ENCODE data around the gene ACKR2. TPM values are rescaled to one million over a fixed set of nuclear protein-coding genes. Genes with fewer than 3 reads are reported as not detected.

Gene ACKR2
- total and polyA plus RNA-seq, 2 experiments from 2014 or later, result 0.35 TPM; not detected in 1

DNA sequence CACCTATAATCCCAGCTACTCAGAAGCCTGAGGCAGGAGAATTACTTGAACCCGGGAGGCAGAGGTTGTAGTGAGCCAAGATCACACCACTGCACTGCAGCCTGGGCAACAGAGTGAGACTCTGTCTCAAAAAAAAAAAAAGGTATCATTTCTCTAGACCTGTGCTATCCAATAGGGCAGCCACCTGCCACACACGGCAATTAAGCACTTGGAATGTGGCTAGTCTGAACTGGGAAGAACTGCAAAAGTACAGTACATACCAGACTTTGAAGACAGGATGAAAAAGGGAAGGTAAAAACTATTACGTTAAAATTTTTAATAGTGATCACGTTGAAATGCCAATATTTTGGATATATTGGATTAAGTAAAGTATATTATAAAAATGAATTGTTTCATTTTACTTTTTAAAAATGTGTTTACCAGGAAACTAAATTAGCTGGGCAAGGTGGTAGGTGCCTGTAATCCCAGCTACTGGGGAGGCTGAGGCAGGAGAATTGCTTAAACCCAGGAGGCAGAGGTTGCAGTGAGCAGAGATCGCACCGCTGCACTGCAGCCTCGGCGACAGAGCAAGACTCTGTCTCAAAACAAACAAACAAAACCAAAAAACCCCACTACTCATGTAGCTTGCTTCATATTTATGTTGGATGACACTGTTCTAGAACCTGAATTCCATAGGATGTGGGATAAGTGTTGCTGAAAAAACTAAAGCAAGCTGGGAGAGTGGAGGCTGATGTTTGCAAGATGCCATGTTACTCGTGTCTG, 64.2 kb downstream of the ACKR2 start (continued):
- no peak for TF ChIP-seq REST (IDR thresholded peaks at IDR 0.05; ENCODE audit: unreplicated experiment)

DNA sequence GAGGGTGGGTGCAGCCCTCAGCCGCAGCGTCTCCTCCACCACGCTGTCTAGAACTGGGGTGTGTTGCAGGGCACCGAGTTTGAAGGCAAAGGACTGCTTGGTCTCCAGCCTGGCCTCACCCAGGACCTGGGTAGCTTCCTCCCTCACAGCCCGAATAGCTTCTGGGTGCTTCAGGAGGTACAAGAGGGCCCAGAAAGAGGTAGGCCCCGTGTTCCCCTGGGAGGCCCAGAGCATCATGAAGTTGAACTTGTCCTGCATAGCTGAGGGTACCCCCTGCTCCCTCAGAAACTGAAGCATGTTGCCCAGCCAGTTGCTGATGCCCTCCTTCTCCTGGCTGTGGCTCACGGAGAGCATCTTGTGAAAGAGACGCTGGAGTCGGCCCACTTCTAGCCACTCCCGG, 65.5 kb downstream of the ACKR2 start:
- Histone ChIP-seq H3F3A (replicated peaks; ENCODE audit: low read depth) (0 out of 2 replicates have a peak, but pooled peaks cover 3% of the 10 kb centered on the region), H3K27me3 (ENCODE audit: insufficient read depth) (no peaks in the 10 kb centered on the region), H3K4me1 (ENCODE audit: insufficient read depth) (peaks cover 5% of the 10 kb centered on the region), H4K20me1 (replicated peaks; ENCODE audit: insufficient read depth) (no peaks in the 10 kb centered on the region), H3K4me3 (no peak overlapping the region), H3K27ac (ENCODE audit: low read depth) (no peak overlapping the region), H3K36me3 (ENCODE audit: insufficient read depth) (no peaks in the 10 kb centered on the region), H2AFZ (no peak overlapping the region), H3K79me2 (replicated peaks; ENCODE audit: insufficient read depth) (no peaks in the 10 kb centered on the region), H3K9me2 (ENCODE audit: insufficient read depth) (no peaks in the 10 kb centered on the region), H3K4me2 (no peak overlapping the region)
- H3K27me3 Mint-ChIP-seq (ENCODE audit: insufficient read depth, low read depth, poor library complexity), result peaks cover 9% of the 10 kb centered on the region
- H3K4me3 Mint-ChIP-seq, result no peak overlapping the region
- H3K36me3 Mint-ChIP-seq (ENCODE audit: low read depth), result no peaks in the 10 kb centered on the region
- DNase-seq (ENCODE audit: low spot score), result no peak
- ATAC-seq, result no peak
- peaks cover 6% of the 10 kb centered on the region; the same call in 2 of the 3 replicates for H3K4me1 Mint-ChIP-seq
- H3K9me3 Mint-ChIP-seq, result no peaks in the 10 kb centered on the region
- H3K27ac Mint-ChIP-seq, result no peak overlapping the region
- TF ChIP-seq POLR2AphosphoS5 (IDR thresholded peaks at IDR 0.05; ENCODE audit: low read depth) (no peak), ZNF114 (CRISPR knock-in tag; IDR thresholded peaks at IDR 0.05) (no peak), EZH2 (IDR thresholded peaks at IDR 0.05; ENCODE audit: low read depth, unreplicated experiment) (no peak), REST (IDR thresholded peaks at IDR 0.05; ENCODE audit: unreplicated experiment) (no peak), STAT1 (IDR thresholded peaks at IDR 0.05; ENCODE audit: unreplicated experiment) (no peak)
- TF ChIP-seq, protein P1, sequence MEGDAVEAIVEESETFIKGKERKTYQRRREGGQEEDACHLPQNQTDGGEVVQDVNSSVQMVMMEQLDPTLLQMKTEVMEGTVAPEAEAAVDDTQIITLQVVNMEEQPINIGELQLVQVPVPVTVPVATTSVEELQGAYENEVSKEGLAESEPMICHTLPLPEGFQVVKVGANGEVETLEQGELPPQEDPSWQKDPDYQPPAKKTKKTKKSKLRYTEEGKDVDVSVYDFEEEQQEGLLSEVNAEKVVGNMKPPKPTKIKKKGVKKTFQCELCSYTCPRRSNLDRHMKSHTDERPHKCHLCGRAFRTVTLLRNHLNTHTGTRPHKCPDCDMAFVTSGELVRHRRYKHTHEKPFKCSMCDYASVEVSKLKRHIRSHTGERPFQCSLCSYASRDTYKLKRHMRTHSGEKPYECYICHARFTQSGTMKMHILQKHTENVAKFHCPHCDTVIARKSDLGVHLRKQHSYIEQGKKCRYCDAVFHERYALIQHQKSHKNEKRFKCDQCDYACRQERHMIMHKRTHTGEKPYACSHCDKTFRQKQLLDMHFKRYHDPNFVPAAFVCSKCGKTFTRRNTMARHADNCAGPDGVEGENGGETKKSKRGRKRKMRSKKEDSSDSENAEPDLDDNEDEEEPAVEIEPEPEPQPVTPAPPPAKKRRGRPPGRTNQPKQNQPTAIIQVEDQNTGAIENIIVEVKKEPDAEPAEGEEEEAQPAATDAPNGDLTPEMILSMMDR (conservative IDR thresholded peaks at IDR 0.05; ENCODE audit: low read depth in 2 of 2), result no peak
- TF ChIP-seq, protein P2, sequence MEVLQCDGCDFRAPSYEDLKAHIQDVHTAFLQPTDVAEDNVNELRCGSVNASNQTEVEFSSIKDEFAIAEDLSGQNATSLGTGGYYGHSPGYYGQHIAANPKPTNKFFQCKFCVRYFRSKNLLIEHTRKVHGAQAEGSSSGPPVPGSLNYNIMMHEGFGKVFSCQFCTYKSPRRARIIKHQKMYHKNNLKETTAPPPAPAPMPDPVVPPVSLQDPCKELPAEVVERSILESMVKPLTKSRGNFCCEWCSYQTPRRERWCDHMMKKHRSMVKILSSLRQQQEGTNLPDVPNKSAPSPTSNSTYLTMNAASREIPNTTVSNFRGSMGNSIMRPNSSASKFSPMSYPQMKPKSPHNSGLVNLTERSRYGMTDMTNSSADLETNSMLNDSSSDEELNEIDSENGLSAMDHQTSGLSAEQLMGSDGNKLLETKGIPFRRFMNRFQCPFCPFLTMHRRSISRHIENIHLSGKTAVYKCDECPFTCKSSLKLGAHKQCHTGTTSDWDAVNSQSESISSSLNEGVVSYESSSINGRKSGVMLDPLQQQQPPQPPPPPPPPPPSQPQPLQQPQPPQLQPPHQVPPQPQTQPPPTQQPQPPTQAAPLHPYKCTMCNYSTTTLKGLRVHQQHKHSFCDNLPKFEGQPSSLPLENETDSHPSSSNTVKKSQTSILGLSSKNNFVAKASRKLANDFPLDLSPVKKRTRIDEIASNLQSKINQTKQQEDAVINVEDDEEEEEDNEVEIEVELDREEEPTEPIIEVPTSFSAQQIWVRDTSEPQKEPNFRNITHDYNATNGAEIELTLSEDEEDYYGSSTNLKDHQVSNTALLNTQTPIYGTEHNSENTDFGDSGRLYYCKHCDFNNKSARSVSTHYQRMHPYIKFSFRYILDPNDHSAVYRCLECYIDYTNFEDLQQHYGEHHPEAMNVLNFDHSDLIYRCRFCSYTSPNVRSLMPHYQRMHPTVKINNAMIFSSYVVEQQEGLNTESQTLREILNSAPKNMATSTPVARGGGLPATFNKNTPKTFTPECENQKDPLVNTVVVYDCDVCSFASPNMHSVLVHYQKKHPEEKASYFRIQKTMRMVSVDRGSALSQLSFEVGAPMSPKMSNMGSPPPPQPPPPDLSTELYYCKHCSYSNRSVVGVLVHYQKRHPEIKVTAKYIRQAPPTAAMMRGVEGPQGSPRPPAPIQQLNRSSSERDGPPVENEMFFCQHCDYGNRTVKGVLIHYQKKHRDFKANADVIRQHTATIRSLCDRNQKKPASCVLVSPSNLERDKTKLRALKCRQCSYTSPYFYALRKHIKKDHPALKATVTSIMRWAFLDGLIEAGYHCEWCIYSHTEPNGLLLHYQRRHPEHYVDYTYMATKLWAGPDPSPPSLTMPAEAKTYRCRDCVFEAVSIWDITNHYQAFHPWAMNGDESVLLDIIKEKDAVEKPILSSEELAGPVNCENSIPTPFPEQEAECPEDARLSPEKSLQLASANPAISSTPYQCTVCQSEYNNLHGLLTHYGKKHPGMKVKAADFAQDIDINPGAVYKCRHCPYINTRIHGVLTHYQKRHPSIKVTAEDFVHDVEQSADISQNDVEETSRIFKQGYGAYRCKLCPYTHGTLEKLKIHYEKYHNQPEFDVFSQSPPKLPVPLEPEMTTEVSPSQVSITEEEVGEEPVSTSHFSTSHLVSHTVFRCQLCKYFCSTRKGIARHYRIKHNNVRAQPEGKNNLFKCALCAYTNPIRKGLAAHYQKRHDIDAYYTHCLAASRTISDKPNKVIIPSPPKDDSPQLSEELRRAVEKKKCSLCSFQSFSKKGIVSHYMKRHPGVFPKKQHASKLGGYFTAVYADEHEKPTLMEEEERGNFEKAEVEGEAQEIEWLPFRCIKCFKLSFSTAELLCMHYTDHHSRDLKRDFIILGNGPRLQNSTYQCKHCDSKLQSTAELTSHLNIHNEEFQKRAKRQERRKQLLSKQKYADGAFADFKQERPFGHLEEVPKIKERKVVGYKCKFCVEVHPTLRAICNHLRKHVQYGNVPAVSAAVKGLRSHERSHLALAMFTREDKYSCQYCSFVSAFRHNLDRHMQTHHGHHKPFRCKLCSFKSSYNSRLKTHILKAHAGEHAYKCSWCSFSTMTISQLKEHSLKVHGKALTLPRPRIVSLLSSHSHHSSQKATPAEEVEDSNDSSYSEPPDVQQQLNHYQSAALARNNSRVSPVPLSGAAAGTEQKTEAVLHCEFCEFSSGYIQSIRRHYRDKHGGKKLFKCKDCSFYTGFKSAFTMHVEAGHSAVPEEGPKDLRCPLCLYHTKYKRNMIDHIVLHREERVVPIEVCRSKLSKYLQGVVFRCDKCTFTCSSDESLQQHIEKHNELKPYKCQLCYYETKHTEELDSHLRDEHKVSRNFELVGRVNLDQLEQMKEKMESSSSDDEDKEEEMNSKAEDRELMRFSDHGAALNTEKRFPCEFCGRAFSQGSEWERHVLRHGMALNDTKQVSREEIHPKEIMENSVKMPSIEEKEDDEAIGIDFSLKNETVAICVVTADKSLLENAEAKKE (CRISPR knock-in tag; IDR thresholded peaks at IDR 0.05), result no peak

Measured in GM23338 (cell line).